Uterus (tissue), 4 donors: ENCODE results near the gene FNIP1. TPM values are rescaled to one million over a fixed set of nuclear protein-coding genes. Genes with fewer than 3 reads are reported as not detected.
"Not testable (repeated sequence)": the region's sequence is repeated elsewhere in the genome, so short reads cannot be mapped to it uniquely, and the experiment has no call there.

Source experiments
- DNase-seq, 2 donors: peaks; one replicate each; pipeline ENCODE4 v3.0.0-alpha.2; 2019 to 2020
- H3K27ac ChIP-seq, 2 donors: fragments of 200-600 bp; sonication (generic); 1 replicate in 1 of 2; 2 replicates in 1 of 2; pipeline ENCODE4 v1.5.1; 2016 to 2018
- H3K27me3 ChIP-seq, 2 donors: fragments of 200-600 bp; sonication (generic); one replicate each; pipeline ENCODE4 v1.5.1; 2018 to 2019; ENCODE audit warnings: control low read depth in 1 of 2
- H3K36me3 ChIP-seq, 2 donors: fragments of 200-600 bp; sonication (generic); one replicate each; pipeline ENCODE4 v1.5.1; 2019; ENCODE audit warnings: control low read depth in 1 of 2
- H3K4me1 ChIP-seq, 2 donors: fragments of 200-600 bp; sonication (generic); one replicate each; pipeline ENCODE4 v1.5.1; 2018 to 2019; ENCODE audit warnings: control low read depth in 1 of 2
- H3K4me3 ChIP-seq, 2 donors: fragments of 200-600 bp; sonication (generic); 1 replicate in 1 of 2; 2 replicates in 1 of 2; pipeline ENCODE4 v1.5.1; 2018 to 2019; ENCODE audit warnings: mild to moderate bottlenecking in 1 of 2
- H3K9me3 ChIP-seq, 2 donors: fragments of 200-600 bp; sonication (generic); one replicate each; pipeline ENCODE4 v1.5.1; 2019; ENCODE audit warnings: control low read depth in 1 of 2
- POLR2A ChIP-seq, 2 donors: fragments of 450-650 bp; IDR thresholded peaks; one replicate each; pipeline ENCODE4 v1.6.1; 2016; ENCODE audit warnings: antibody characterized with exemption in 2 of 2, mild to moderate bottlenecking in 1 of 2, moderate library complexity in 1 of 2
- intact Hi-C: fragments of 100-400 bp; cut with DNase I; formaldehyde crosslinking; loops from one replicate; pipeline ENCODE4 v1.15.1; 2023; ENCODE audit warnings: low total_unique reads
- total RNA-seq, 4 donors: library from RNA; depleted of rRNA in 3 of 4; stranded (reverse); fragments of >200 nt in 3 of 4; gene quantifications; one replicate each; pipeline versions ENCODE4 v1.1.0 to v1.2.4, GENCODE V29; 2014 to 2023
- TF ChIP-seq, protein P1 (sequence below), 4 experiments: fragments of 200-600 bp in 2 of 4; fragments of 450-650 bp in 2 of 4; sonication (generic) in 2 of 4; IDR thresholded peaks; one replicate each; pipeline ENCODE4 v1.5.1; 2016 to 2019; ENCODE audit warnings: antibody characterized with exemption in 4 of 4, mild to moderate bottlenecking in 2 of 4, moderate library complexity in 1 of 4
- donor health status: DM: yes; HTN: yes; CAD: no.

FNIP1 gene
- total RNA-seq, 4 donors from 2014 or later = 32.4 to 89.6 (median 61.0) TPM

DNA sequence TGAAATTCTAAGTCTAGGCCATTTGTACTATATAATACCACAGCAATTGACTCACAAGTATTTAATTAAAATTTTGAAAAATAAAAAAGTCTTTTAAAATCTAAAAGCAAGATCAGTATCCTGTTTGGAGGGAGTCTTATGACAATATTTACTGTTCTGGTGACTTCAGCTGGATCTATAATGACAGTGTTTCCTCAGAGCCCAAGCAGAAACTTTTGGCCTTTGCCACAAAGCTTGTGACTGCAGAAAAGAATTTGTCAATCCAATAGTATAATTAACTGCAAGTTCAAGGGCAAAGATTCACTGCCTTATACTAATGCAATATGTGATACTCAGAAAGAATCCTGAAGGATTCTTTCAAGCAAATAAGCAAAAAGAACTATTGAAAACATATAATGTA is 112.2 kb downstream of the FNIP1 start:
- H3K4me3 ChIP-seq = no peak overlapping the region
- no peak overlapping the region for H3K27ac ChIP-seq
- H3K27me3 ChIP-seq = no peaks in the 10 kb centered on the region
- no peaks in the 10 kb centered on the region for H3K36me3 ChIP-seq
- H3K4me1 ChIP-seq = no peaks in the 10 kb centered on the region
- intact Hi-C loops = no loop called here
- DNase-seq = no peak
- no peaks in the 10 kb centered on the region for H3K9me3 ChIP-seq
- no peak for TF ChIP-seq POLR2A (IDR thresholded peaks at IDR 0.05)
- TF ChIP-seq, protein P1, sequence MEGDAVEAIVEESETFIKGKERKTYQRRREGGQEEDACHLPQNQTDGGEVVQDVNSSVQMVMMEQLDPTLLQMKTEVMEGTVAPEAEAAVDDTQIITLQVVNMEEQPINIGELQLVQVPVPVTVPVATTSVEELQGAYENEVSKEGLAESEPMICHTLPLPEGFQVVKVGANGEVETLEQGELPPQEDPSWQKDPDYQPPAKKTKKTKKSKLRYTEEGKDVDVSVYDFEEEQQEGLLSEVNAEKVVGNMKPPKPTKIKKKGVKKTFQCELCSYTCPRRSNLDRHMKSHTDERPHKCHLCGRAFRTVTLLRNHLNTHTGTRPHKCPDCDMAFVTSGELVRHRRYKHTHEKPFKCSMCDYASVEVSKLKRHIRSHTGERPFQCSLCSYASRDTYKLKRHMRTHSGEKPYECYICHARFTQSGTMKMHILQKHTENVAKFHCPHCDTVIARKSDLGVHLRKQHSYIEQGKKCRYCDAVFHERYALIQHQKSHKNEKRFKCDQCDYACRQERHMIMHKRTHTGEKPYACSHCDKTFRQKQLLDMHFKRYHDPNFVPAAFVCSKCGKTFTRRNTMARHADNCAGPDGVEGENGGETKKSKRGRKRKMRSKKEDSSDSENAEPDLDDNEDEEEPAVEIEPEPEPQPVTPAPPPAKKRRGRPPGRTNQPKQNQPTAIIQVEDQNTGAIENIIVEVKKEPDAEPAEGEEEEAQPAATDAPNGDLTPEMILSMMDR (IDR thresholded peaks at IDR 0.05) = no peak

DNA sequence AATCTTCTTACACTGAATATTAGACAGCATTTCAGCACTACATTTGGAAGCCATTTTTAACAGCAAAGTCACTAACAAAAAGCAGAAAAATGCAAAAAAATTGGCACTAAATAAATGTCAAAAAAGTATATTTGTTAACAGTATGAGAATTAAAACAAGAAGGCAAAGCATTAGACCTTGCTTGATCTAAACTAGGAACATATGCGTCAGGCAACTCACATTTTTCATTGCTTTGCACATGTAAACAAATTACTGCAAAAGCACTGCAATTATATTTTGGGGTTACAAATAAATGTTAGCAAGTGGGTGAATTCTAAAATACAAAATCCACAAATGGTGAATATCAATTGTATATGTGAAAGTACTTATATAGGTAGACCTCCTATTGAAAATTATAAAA is 112.8 kb downstream of the FNIP1 start:
- TF ChIP-seq POLR2A (IDR thresholded peaks at IDR 0.05) = no peak
- TF ChIP-seq, protein P1 (IDR thresholded peaks at IDR 0.05) = no peak
- no peaks in the 10 kb centered on the region for H3K36me3 ChIP-seq
- intact Hi-C loops = no loop called here
- H3K4me1 ChIP-seq = no peaks in the 10 kb centered on the region
- no peak overlapping the region for H3K27ac ChIP-seq
- H3K4me3 ChIP-seq = no peak overlapping the region
- H3K9me3 ChIP-seq = no peaks in the 10 kb centered on the region
- DNase-seq = no peak
- no peaks in the 10 kb centered on the region for H3K27me3 ChIP-seq

DNA sequence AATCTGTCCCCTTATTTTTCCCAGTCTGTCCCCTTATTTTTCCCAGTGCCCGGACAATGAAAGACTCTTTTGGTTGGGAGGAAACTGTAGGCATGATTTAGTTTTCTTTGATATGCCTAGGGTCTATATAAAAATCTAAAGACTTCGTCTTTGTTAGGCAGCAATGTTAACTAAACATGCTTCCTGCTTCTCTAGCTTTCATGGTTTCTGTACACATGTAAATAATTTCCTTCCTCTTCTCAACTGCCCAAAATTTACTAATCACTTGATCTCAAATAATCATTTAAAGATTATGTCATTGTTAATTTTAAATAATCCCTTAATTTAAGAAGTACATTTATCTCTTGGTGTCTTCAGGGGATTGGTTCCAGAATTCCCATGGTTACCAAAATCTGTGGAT is 114.0 kb downstream of the FNIP1 start:
- H3K36me3 ChIP-seq = no peaks in the 10 kb centered on the region
- intact Hi-C loops = no loop called here
- H3K4me1 ChIP-seq = no peaks in the 10 kb centered on the region
- H3K4me3 ChIP-seq = no peak overlapping the region
- no peaks in the 10 kb centered on the region for H3K27me3 ChIP-seq
- no peak overlapping the region for H3K27ac ChIP-seq
- no peaks in the 10 kb centered on the region for H3K9me3 ChIP-seq
- TF ChIP-seq POLR2A (IDR thresholded peaks at IDR 0.05) = no peak
- TF ChIP-seq, protein P1 (IDR thresholded peaks at IDR 0.05) = no peak
- no peak for DNase-seq

DNA sequence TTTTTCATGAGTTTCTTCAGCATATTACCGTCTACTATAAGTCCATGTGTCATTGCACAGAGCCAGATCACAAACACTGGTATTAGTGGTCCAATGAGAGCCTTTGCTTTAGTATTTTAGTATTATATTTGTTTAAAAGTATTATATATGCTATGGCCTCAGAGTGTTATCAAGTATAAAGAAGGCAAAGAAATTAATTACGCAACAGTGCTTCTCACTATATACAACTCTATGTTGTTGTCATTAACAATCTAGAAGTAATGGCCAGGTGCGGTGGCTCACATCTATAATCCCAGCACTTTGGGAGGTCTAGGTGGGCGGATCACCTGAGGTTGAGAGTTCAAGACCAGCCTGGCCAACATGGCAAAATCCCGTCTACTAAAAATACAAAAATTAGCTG is 114.6 kb downstream of the FNIP1 start:
- H3K9me3 ChIP-seq = no peaks in the 10 kb centered on the region
- intact Hi-C loops = no loop called here
- no peaks in the 10 kb centered on the region for H3K4me1 ChIP-seq
- no peak overlapping the region for H3K27ac ChIP-seq
- H3K27me3 ChIP-seq = no peaks in the 10 kb centered on the region
- H3K36me3 ChIP-seq = no peaks in the 10 kb centered on the region
- TF ChIP-seq POLR2A (IDR thresholded peaks at IDR 0.05) = no peak
- TF ChIP-seq, protein P1 (IDR thresholded peaks at IDR 0.05) = no peak
- DNase-seq = no peak
- no peak overlapping the region for H3K4me3 ChIP-seq

DNA sequence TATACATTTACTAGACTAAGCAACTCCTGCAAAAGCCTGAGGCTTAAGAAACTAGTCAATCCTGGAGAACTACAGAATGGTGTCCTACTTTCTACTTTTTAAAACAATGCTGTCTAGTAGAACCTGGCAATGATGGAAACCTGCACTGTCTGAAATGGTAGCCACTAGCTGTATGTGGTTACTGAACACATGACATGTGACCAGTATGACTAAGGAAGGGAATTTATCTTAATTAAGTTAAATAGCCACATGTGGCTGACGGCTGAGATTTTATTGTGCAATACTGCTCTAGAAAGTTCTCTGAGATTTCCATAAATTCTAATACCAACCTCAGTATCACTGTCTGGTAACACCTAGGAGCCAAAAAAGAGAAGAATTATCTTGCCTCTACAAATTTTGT is 116.9 kb downstream of the FNIP1 start:
- Histone ChIP-seq H3K4me3 (no peak overlapping the region), H3K27me3 (no peaks in the 10 kb centered on the region), H3K9me3 (no peaks in the 10 kb centered on the region), H3K36me3 (no peaks in the 10 kb centered on the region), H3K27ac (peak overlapping the region in 1 of 2 donors; percentile 63), H3K4me1 (no peaks in the 10 kb centered on the region)
- intact Hi-C loops = no loop called here
- no peak for DNase-seq
- TF ChIP-seq, protein P1 (IDR thresholded peaks at IDR 0.05) = no peak
- TF ChIP-seq POLR2A (IDR thresholded peaks at IDR 0.05) = no peak

DNA sequence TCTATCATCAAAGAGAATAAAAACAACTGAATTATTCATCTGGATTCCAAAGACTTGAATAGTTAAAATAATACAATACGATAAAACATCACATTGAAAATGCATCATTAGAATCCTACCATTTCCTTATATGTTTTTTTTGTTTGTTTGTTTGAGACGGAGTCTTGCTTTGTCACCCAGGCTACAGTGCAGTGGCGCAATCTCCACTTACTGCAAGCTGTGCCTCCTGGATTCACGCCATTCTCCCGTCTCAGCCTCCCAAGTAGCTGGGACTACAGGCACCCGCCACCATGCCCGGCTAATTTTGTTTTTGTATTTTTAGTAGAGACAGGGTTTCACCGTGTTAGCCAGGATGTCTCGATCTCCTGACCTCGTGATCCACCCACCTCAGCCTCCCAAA is 118.5 kb downstream of the FNIP1 start:
- H3K9me3 ChIP-seq, intact Hi-C loops, DNase-seq, H3K27ac ChIP-seq, H3K4me3 ChIP-seq, H3K36me3 ChIP-seq, H3K27me3 ChIP-seq: not testable (repeated sequence)
- H3K4me1 ChIP-seq = peaks cover 6 to 10% of the 10 kb centered on the region in 2 donors
